Lung (tissue), 12 donors: ENCODE measurements around the gene UGT2B17. TPM values are rescaled to one million over a fixed set of nuclear protein-coding genes. Genes with fewer than 3 reads are reported as not detected.

ENCODE experiments used
- ATAC-seq: fragments of 200-7000 bp; cut with Tn5 transposase; one replicate; pipeline ENCODE4 v1.9.1; 2020; ENCODE audit warnings: moderate number of reproducible peaks; ENCODE audit not compliant: insufficient read depth, low FRiP score
- DNase-seq, 3 donors: peaks; one replicate each; pipeline ENCODE4 v3.0.0-alpha.2; 2013 to 2017
- H3K27ac ChIP-seq, 2 donors: one replicate each; pipeline ENCODE4 v1.5.1; 2013; ENCODE audit warnings: mild to moderate bottlenecking in 2 of 2, moderate library complexity in 2 of 2, control low read depth in 1 of 2, inconsistent platforms in 1 of 2, low read depth in 1 of 2, low read length in 1 of 2
- H3K27me3 ChIP-seq, 3 donors: one replicate each; pipeline ENCODE4 v1.5.1; 2013; ENCODE audit warnings: low read length in 2 of 3; ENCODE audit not compliant: control insufficient read depth in 3 of 3, insufficient read depth in 3 of 3
- H3K36me3 ChIP-seq, 4 donors: one replicate each; pipeline ENCODE4 v1.5.1; 2013; ENCODE audit warnings: low read length in 4 of 4, mild to moderate bottlenecking in 1 of 4, moderate library complexity in 1 of 4; ENCODE audit not compliant: control insufficient read depth in 4 of 4, insufficient read depth in 4 of 4
- H3K4me1 ChIP-seq, 5 donors: one replicate each; pipeline ENCODE4 v1.5.1; 2013; ENCODE audit warnings: low read length in 5 of 5, mild to moderate bottlenecking in 2 of 5, moderate library complexity in 1 of 5; ENCODE audit not compliant: control insufficient read depth in 5 of 5, insufficient read depth in 5 of 5
- H3K4me3 ChIP-seq: one replicate; pipeline ENCODE4 v1.5.1; 2013; ENCODE audit warnings: mild to moderate bottlenecking, control low read depth, moderate library complexity
- H3K9ac ChIP-seq, 2 donors: one replicate each; pipeline ENCODE4 v1.5.1; 2013; ENCODE audit warnings: low read length in 2 of 2, control low read depth in 1 of 2; ENCODE audit not compliant: insufficient read depth in 1 of 2
- H3K9me3 ChIP-seq, 4 donors: one replicate each; pipeline ENCODE4 v1.5.1; 2013; ENCODE audit warnings: low read length in 3 of 4, mild to moderate bottlenecking in 1 of 4, moderate library complexity in 1 of 4; ENCODE audit not compliant: control insufficient read depth in 4 of 4, insufficient read depth in 3 of 4
- CTCF ChIP-seq: IDR thresholded peaks from 2 replicates; pipeline ENCODE4 v1.5.1; 2012; ENCODE audit warnings: mild to moderate bottlenecking; ENCODE audit errors: control extremely low read depth, extremely low read depth
- WGBS, 2 donors: extraction: QIAGEN DNeasy Blood & Tissue Kit; methylation state at CpG; one replicate each; pipeline ENCODE4 v1.1.7; 2013; 5-methylcytosine and 5-hydroxymethylcytosine counted together
- polyA plus RNA-seq, 2 donors: library from polyadenylated mRNA; stranded (reverse); fragments of 200-250 nt; gene quantifications; one replicate each; pipeline ENCODE4 v1.2.1, GENCODE V29; 2013
- total RNA-seq, 2 donors: library from RNA; depleted of rRNA in 1 of 2; stranded (reverse); fragments of >200 nt in 1 of 2; gene quantifications; one replicate each; pipeline ENCODE4 v1.2.1, GENCODE V29; 2014 to 2021
- donor health status: control.
- donor health status: control.
- donor health status: Bipolar disorder and iron deficiency.
- donor health status: healthy.
- donor health status: DM: yes; HTN: yes; CAD: no.

Gene UGT2B17
- total and polyA plus RNA-seq, 4 donors: 0.08 to 0.46 (median 0.33) TPM; not detected in 1

- H3K27me3 ChIP-seq: no peaks in the 10 kb centered on the region
- H3K9ac ChIP-seq: no peak overlapping the region
- DNase-seq: no peak
- H3K4me3 ChIP-seq: no peak overlapping the region
- H3K4me1 ChIP-seq: no peaks in the 10 kb centered on the region
- no peaks in the 10 kb centered on the region for H3K9me3 ChIP-seq
- no peaks in the 10 kb centered on the region for H3K36me3 ChIP-seq
- ATAC-seq: no peak
- no peak overlapping the region for H3K27ac ChIP-seq
- TF ChIP-seq CTCF: no peak
- WGBS, 2 donors: 57 to 58% methylated on average over 1 of the region's 1 CpG
Measured at GRCh38 chr4:68613752-68614151, 37.6 kb upstream of the UGT2B17 start.

- H3K36me3 ChIP-seq: no peaks in the 10 kb centered on the region
- 81 to 89% methylated on average over 1 of the region's 1 CpG for WGBS, 2 donors
- ATAC-seq (no peak), DNase-seq (no peak)
- H3K9ac ChIP-seq: no peak overlapping the region
- no peak overlapping the region for H3K4me3 ChIP-seq
- no peaks in the 10 kb centered on the region for H3K27me3 ChIP-seq
- H3K27ac ChIP-seq: no peak overlapping the region
- no peaks in the 10 kb centered on the region for H3K9me3 ChIP-seq
- H3K4me1 ChIP-seq: no peaks in the 10 kb centered on the region
- no peak for TF ChIP-seq CTCF
Measured at GRCh38 chr4:68606240-68606639, 30.1 kb upstream of the UGT2B17 start.

GRCh38 chr4:68599150-68599549, 23.0 kb upstream of the UGT2B17 start:
- TF ChIP-seq CTCF: no peak
- no peaks in the 10 kb centered on the region for H3K27me3 ChIP-seq
- ATAC-seq: no peak
- no peak overlapping the region for H3K4me3 ChIP-seq
- 78 to 84% methylated on average over 3 of the region's 3 CpGs for WGBS, 2 donors
- no peaks in the 10 kb centered on the region for H3K9me3 ChIP-seq
- H3K27ac ChIP-seq: no peak overlapping the region
- no peaks in the 10 kb centered on the region for H3K36me3 ChIP-seq
- DNase-seq: no peak
- no peak overlapping the region for H3K9ac ChIP-seq
- H3K4me1 ChIP-seq: no peaks in the 10 kb centered on the region

GRCh38 chr4:68597482-68597881, 21.4 kb upstream of the UGT2B17 start:
- WGBS, 2 donors: 90 to 93% methylated on average over 2 of the region's 2 CpGs
- Histone ChIP-seq H3K27me3 (no peaks in the 10 kb centered on the region), H3K9me3 (no peaks in the 10 kb centered on the region), H3K4me1 (no peaks in the 10 kb centered on the region), H3K9ac (no peak overlapping the region), H3K27ac (no peak overlapping the region), H3K36me3 (no peaks in the 10 kb centered on the region), H3K4me3 (no peak overlapping the region)
- TF ChIP-seq CTCF: no peak
- DNase-seq: no peak
- no peak for ATAC-seq
